Mesothelial cell of epicardium (in vitro differentiated cells): ENCODE data around the gene CD300A. TPM values are rescaled to one million over a fixed set of nuclear protein-coding genes. Genes with fewer than 3 reads are reported as not detected.

Source experiments
- DNase-seq, 2 experiments: peaks; one replicate each; pipeline ENCODE4 v3.0.0; 2021; ENCODE audit warnings: low spot score in 2 of 2; ENCODE audit not compliant: unreplicated experiment in 2 of 2
- H3K27ac Mint-ChIP-seq: 2 replicates; pipeline ENCODE4 v1.8.0; 2021; ENCODE audit warnings: mixed read lengths
- H3K27me3 Mint-ChIP-seq: 2 replicates; pipeline ENCODE4 v1.8.0; 2021; ENCODE audit warnings: low read depth, mixed read lengths
- H3K36me3 Mint-ChIP-seq: 2 replicates; pipeline ENCODE4 v1.8.0; 2021; ENCODE audit warnings: mixed read lengths
- H3K4me1 Mint-ChIP-seq: 2 replicates; pipeline ENCODE4 v1.8.0; 2021; ENCODE audit warnings: mixed read lengths
- H3K4me3 Mint-ChIP-seq: 2 replicates; pipeline ENCODE4 v1.8.0; 2021; ENCODE audit warnings: mild to moderate bottlenecking, moderate library complexity, mixed read lengths
- H3K9me3 Mint-ChIP-seq: 2 replicates; pipeline ENCODE4 v1.8.0; 2021; ENCODE audit warnings: mixed read lengths
- CTCF ChIP-seq: fragments of 200-600 bp; sonication (generic); IDR thresholded peaks from one replicate; pipeline ENCODE4 v1.5.0; 2021; ENCODE audit warnings: antibody characterized with exemption; ENCODE audit not compliant: unreplicated experiment
- total RNA-seq: library from RNA; stranded (reverse); gene quantifications from 3 replicates; pipeline ENCODE4 v1.2.1, GENCODE V29; 2021

Gene CD300A
- total RNA-seq, 1 donor from 2014 or later, result not detected

- TF ChIP-seq CTCF, result no peak
- no peak for DNase-seq
- Mint-ChIP-seq H3K4me1 (peaks cover 7% of the 10 kb centered on the region), H3K9me3 (peaks cover 2% of the 10 kb centered on the region), H3K27me3 (no peaks in the 10 kb centered on the region), H3K36me3 (peaks cover 21% of the 10 kb centered on the region), H3K27ac (peak overlapping the region; percentile 41), H3K4me3 (no peak overlapping the region)
Observed at GRCh38 chr17:74442670-74443515, 23.5 kb upstream of the CD300A start.

- peaks cover 18% of the 10 kb centered on the region for H3K36me3 Mint-ChIP-seq
- H3K27ac Mint-ChIP-seq, result no peak overlapping the region
- H3K4me1 Mint-ChIP-seq, result peaks cover 7% of the 10 kb centered on the region
Observed at GRCh38 chr17:74443516-74444296, 22.7 kb upstream of the CD300A start.

GRCh38 chr17:74444406-74444805 is 22.0 kb upstream of the CD300A start:
- DNase-seq, result no peak
- Mint-ChIP-seq H3K4me1 (peaks cover 7% of the 10 kb centered on the region), H3K9me3 (no peaks in the 10 kb centered on the region), H3K27me3 (no peaks in the 10 kb centered on the region), H3K36me3 (peaks cover 17% of the 10 kb centered on the region), H3K4me3 (no peak overlapping the region), H3K27ac (no peak overlapping the region)
- TF ChIP-seq CTCF, result no peak

More at GRCh38 chr17:74443516-74444296, 22.7 kb upstream of the CD300A start:
- Mint-ChIP-seq H3K27me3 (no peaks in the 10 kb centered on the region), H3K9me3 (no peaks in the 10 kb centered on the region), H3K4me3 (no peak overlapping the region)
- no peak for DNase-seq
- TF ChIP-seq CTCF, result no peak

GRCh38 chr17:74445158-74445557 is 21.3 kb upstream of the CD300A start:
- DNase-seq, result no peak
- H3K27me3 Mint-ChIP-seq, result no peaks in the 10 kb centered on the region
- H3K4me1 Mint-ChIP-seq, result peaks cover 7% of the 10 kb centered on the region
- no peak overlapping the region for H3K4me3 Mint-ChIP-seq
- no peak overlapping the region for H3K27ac Mint-ChIP-seq
- no peaks in the 10 kb centered on the region for H3K9me3 Mint-ChIP-seq
- TF ChIP-seq CTCF, result no peak
- H3K36me3 Mint-ChIP-seq, result peaks cover 18% of the 10 kb centered on the region

GRCh38 chr17:74446551-74447500 is 19.6 kb upstream of the CD300A start:
- no peak overlapping the region for H3K27ac Mint-ChIP-seq
- no peaks in the 10 kb centered on the region for H3K27me3 Mint-ChIP-seq
- DNase-seq, result no peak
- TF ChIP-seq CTCF, result no peak
- no peak overlapping the region for H3K4me3 Mint-ChIP-seq
- H3K4me1 Mint-ChIP-seq, result peaks cover 7% of the 10 kb centered on the region
- H3K36me3 Mint-ChIP-seq, result peaks cover 13% of the 10 kb centered on the region
- no peaks in the 10 kb centered on the region for H3K9me3 Mint-ChIP-seq
